ENCODE data around the gene ACSL4. TPM values are rescaled to one million over a fixed set of nuclear protein-coding genes. Genes with fewer than 3 reads are reported as not detected.

Gene ACSL4
- total and polyA plus RNA-seq, 9 of the 15 experiments (the other 6 are each of a cell fraction or from before 2014, with no cell fraction given): 9.8 to 35.1 (median 25.5) TPM

- TF ChIP-seq E2F8 (IDR thresholded peaks at IDR 0.05; ENCODE audit: low read depth, partially characterized antibody) (no peak), FOXK2 (conservative IDR thresholded peaks at IDR 0.05 in 1 of 2, IDR thresholded peaks at IDR 0.05 in 1 of 2; ENCODE audit: low read depth in 2 of 2) (no peak), RBBP5 (IDR thresholded peaks at IDR 0.05; ENCODE audit: borderline replicate concordance, insufficient read depth, low read length, poor library complexity, severe bottlenecking) (no peak)
These were observed 16.1 kb upstream of the ACSL4 start (continued) for GRCh38 chrX:109749207-109749606.

- Histone ChIP-seq H3K4me1 (replicated peaks in 1 of 2; ENCODE audit: control insufficient read depth in 2 of 2, insufficient read depth in 2 of 2, low read length in 2 of 2) (no peaks in the 10 kb centered on the region; a peak in 2 of 5 replicates), H3K9ac (ENCODE audit: insufficient read depth in 1 of 2, low read depth in 2 of 2, low read length in 2 of 2) (no peak overlapping the region), H3K79me2 (ENCODE audit: control insufficient read depth, insufficient read depth, low read length) (no peaks in the 10 kb centered on the region), H4K20me1 (replicated peaks; ENCODE audit: control insufficient read depth, insufficient read depth, low read length) (no peaks in the 10 kb centered on the region), H3K9me1 (ENCODE audit: control insufficient read depth, insufficient read depth, low read length) (no peaks in the 10 kb centered on the region), H3K4me3 (no peak overlapping the region), H2AFZ (ENCODE audit: low read depth, low read length) (no peak overlapping the region), H3K27me3 (ENCODE audit: control insufficient read depth in 2 of 2, insufficient read depth in 2 of 2, low read length in 2 of 2) (no peaks in the 10 kb centered on the region), H3K36me3 (ENCODE audit: control insufficient read depth, insufficient read depth, low read length) (no peaks in the 10 kb centered on the region), H3K27ac (ENCODE audit: extremely low read depth, low read depth, low read length) (no peak overlapping the region), H3K9me3 (replicated peaks; ENCODE audit: control insufficient read depth, insufficient read depth, low read depth, low read length) (no peaks in the 10 kb centered on the region), H3K4me2 (ENCODE audit: insufficient read depth, low read length) (no peak overlapping the region)
- WGBS (ENCODE audit: insufficient coverage, low coverage, missing lambda C conversion rate): 63% methylated on average over 9 of the region's 9 CpGs
- no peak for FAIRE-seq
- CTCF ChIA-PET (ENCODE audit: low intra/inter-chr PET ratio): no interaction called here
- DNase-seq (ENCODE audit: extremely low read depth in 1 of 4, low spot score in 3 of 4): no peak
- no TSS peak for BruUV-seq (replicated peaks)
- POLR2A ChIA-PET: interaction anchor here (1.5 kb wide), 1 partner anchor 14 kb away, joined by 4 read pairs; no protein-coding TSS in a partner anchor
- intact Hi-C loops (cut with micrococcal nuclease): no loop called here
- TF ChIP-seq ZNF316 (IDR thresholded peaks at IDR 0.05) (peak; percentile 68), KDM4B (IDR thresholded peaks at IDR 0.05; ENCODE audit: borderline replicate concordance in 2 of 2, low read depth in 1 of 2) (no peak)
- in situ Hi-C loops (cut with MboI): no loop called here
- ATAC-seq: no peak
These were observed 14.6 kb upstream of the ACSL4 start for GRCh38 chrX:109747681-109748080.
